ENCODE results near the gene IER5L.
A peak's percentile ranks its signal among the peaks of the same experiment; 100 is the strongest.

GRCh38 chr9:129141066-129142041, 36.7 kb downstream of the IER5L start:
- no peak for TF ChIP-seq POLR2A (IDR thresholded peaks at IDR 0.05)
- peak in 1 of 3 donors; percentile 39 for TF ChIP-seq POLR2AphosphoS5 (IDR thresholded peaks at IDR 0.05)
